IMR-90 (cell line): ENCODE measurements around the gene SUGT1. TPM values are rescaled to one million over a fixed set of nuclear protein-coding genes. Genes with fewer than 3 reads are reported as not detected.

ENCODE experiments used
- ATAC-seq: fragments of 200-7000 bp; cut with Tn5 transposase; 2 replicates; pipeline ENCODE4 v1.9.1; 2020; ENCODE audit warnings: low read depth, mild to moderate bottlenecking, moderate library complexity
- BruUV-seq: library from RNA; stranded (reverse); fragments of 400-500 nt; replicated peaks from 2 replicates; lab custom pipeline; 2021; lab: Mats Ljungman, UMichigan
- CTCF ChIA-PET: fragments of 300-600 bp; formaldehyde crosslinking; extraction: SDS; loops from one replicate; lab custom pipeline; 2021; ENCODE audit warnings: antibody characterized with exemption; lab: Yijun Ruan, JAX
- POLR2A ChIA-PET: fragments of 300-600 bp; sonication (Branson Sonifier 250); formaldehyde crosslinking; loops from one replicate; lab custom pipeline; 2022; ENCODE audit warnings: antibody characterized with exemption; ENCODE audit not compliant: unreplicated experiment; lab: Charles Lee
- DNase-seq: peaks from one replicate; pipeline ENCODE4 v3.0.0; 2013
- H2AFZ ChIP-seq: replicated peaks from 2 replicates; pipeline ENCODE3; 2013; ENCODE audit warnings: low read length, mild to moderate bottlenecking; ENCODE audit not compliant: poor library complexity
- H2AK5ac ChIP-seq: 2 replicates; pipeline ENCODE4 v1.6.1; 2013; ENCODE audit warnings: low read depth, low read length, inconsistent platforms
- H2AK9ac ChIP-seq: replicated peaks from 2 replicates; pipeline ENCODE3; 2013; ENCODE audit warnings: mild to moderate bottlenecking, low read depth, low read length, moderate library complexity; ENCODE audit not compliant: poor library complexity
- H2BK120ac ChIP-seq: 2 replicates; pipeline ENCODE4 v1.6.1; 2013; ENCODE audit warnings: low read depth, low read length, inconsistent platforms
- H2BK15ac ChIP-seq: 3 replicates; pipeline ENCODE4 v1.6.1; 2013; ENCODE audit warnings: low read depth, low read length, inconsistent platforms
- H2BK20ac ChIP-seq: 2 replicates; pipeline ENCODE4 v1.6.1; 2013; ENCODE audit warnings: low read depth, mild to moderate bottlenecking, inconsistent platforms, low read length, moderate library complexity
- H2BK5ac ChIP-seq: 2 replicates; pipeline ENCODE4 v1.6.1; 2013; ENCODE audit warnings: mild to moderate bottlenecking, low read depth, low read length, inconsistent platforms; ENCODE audit not compliant: poor library complexity, severe bottlenecking
- H3K14ac ChIP-seq: replicated peaks from 2 replicates; pipeline ENCODE4 v1.6.1; 2013; ENCODE audit warnings: low read depth, low read length, inconsistent platforms
- H3K18ac ChIP-seq: 2 replicates; pipeline ENCODE4 v1.6.1; 2013; ENCODE audit warnings: low read depth, low read length, control low read depth
- H3K23ac ChIP-seq: 2 replicates; pipeline ENCODE4 v1.6.1; 2013; ENCODE audit warnings: low read depth, low read length, inconsistent platforms
- H3K27ac ChIP-seq: 2 replicates; pipeline ENCODE4 v1.5.1; 2013; ENCODE audit warnings: mild to moderate bottlenecking, control low read depth, low read length; ENCODE audit not compliant: insufficient read depth
- H3K27me3 ChIP-seq: 2 replicates; pipeline ENCODE4 v1.6.1; 2013; ENCODE audit warnings: low read length; ENCODE audit not compliant: control insufficient read depth, insufficient read depth
- H3K36me3 ChIP-seq: 2 replicates; pipeline ENCODE4 v1.6.1; 2013; ENCODE audit warnings: low read length, mixed read lengths; ENCODE audit not compliant: control insufficient read depth, insufficient read depth
- H3K4ac ChIP-seq: 2 replicates; pipeline ENCODE4 v1.6.1; 2013; ENCODE audit warnings: low read depth, low read length, inconsistent platforms
- H3K4me1 ChIP-seq: 2 replicates; pipeline ENCODE4 v1.6.1; 2013; ENCODE audit warnings: low read length, mixed read lengths; ENCODE audit not compliant: control insufficient read depth, insufficient read depth
- H3K4me2 ChIP-seq: 2 replicates; pipeline ENCODE4 v1.6.1; 2013; ENCODE audit warnings: low read depth, mild to moderate bottlenecking, control low read depth, low read length, moderate library complexity
- H3K4me3 ChIP-seq: 2 replicates; pipeline ENCODE4 v1.5.1; 2013; ENCODE audit warnings: low read depth, mild to moderate bottlenecking, control low read depth, low read length, moderate library complexity; ENCODE audit not compliant: insufficient read depth
- H3K56ac ChIP-seq: 2 replicates; pipeline ENCODE4 v1.6.1; 2013; ENCODE audit warnings: low read length, inconsistent platforms; ENCODE audit not compliant: insufficient read depth; ENCODE audit errors: extremely low read depth
- H3K79me1 ChIP-seq, 2 experiments: 2 replicates each; pipeline ENCODE4 v1.6.1; 2013; ENCODE audit warnings: low read length in 2 of 2, inconsistent platforms in 1 of 2, low read depth in 1 of 2
- H3K9ac ChIP-seq: 2 replicates; pipeline ENCODE4 v1.6.1; 2013; ENCODE audit warnings: low read depth, low read length, control low read depth
- H3K9me1 ChIP-seq: 2 replicates; pipeline ENCODE4 v1.6.1; 2013; ENCODE audit warnings: low read length, inconsistent platforms; ENCODE audit not compliant: insufficient read depth
- H3K9me3 ChIP-seq: 2 replicates; pipeline ENCODE4 v1.6.1; 2013; ENCODE audit warnings: low read length; ENCODE audit not compliant: control insufficient read depth, insufficient read depth
- H4K20me1 ChIP-seq: 2 replicates; pipeline ENCODE4 v1.6.1; 2013; ENCODE audit warnings: low read length, inconsistent platforms; ENCODE audit not compliant: insufficient read depth
- H4K5ac ChIP-seq: 2 replicates; pipeline ENCODE4 v1.6.1; 2013; ENCODE audit warnings: mild to moderate bottlenecking, low read depth, low read length, control low read depth
- H4K8ac ChIP-seq, 2 experiments: 2 replicates each; pipeline ENCODE4 v1.6.1; 2013; ENCODE audit warnings: low read depth in 2 of 2, low read length in 2 of 2, control low read depth in 1 of 2, inconsistent platforms in 1 of 2
- H4K91ac ChIP-seq: 2 replicates; pipeline ENCODE4 v1.6.1; 2013; ENCODE audit warnings: low read depth, low read length, inconsistent platforms; ENCODE audit not compliant: insufficient read depth
- BHLHE40 ChIP-seq: fragments of 150-350 bp; IDR thresholded peaks from 2 replicates; pipeline ENCODE4 v1.6.1; 2016; ENCODE audit warnings: mild to moderate bottlenecking, low read depth, low read length
- CEBPB ChIP-seq: IDR thresholded peaks from 2 replicates; pipeline ENCODE4 v1.6.1; 2012; ENCODE audit warnings: low read depth, low read length, improper control_type of control experiment
- CHD1 ChIP-seq: IDR thresholded peaks from 2 replicates; pipeline ENCODE4 v1.6.1; 2012; ENCODE audit warnings: low read depth, low read length, improper control_type of control experiment
- CTCF ChIP-seq: conservative IDR thresholded peaks from 2 replicates; pipeline ENCODE4 v1.5.1; 2012; ENCODE audit warnings: mild to moderate bottlenecking, low read depth, low read length, improper control_type of control experiment
- ELK1 ChIP-seq: fragments of 150-350 bp; IDR thresholded peaks from 2 replicates; pipeline ENCODE4 v1.6.1; 2016; ENCODE audit warnings: low read depth, mild to moderate bottlenecking, low read length, moderate library complexity, borderline replicate concordance
- FOS ChIP-seq: fragments of 150-350 bp; IDR thresholded peaks from 2 replicates; pipeline ENCODE4 v1.6.1; 2016; ENCODE audit warnings: low read depth, low read length
- MAFK ChIP-seq: IDR thresholded peaks from 2 replicates; pipeline ENCODE4 v1.6.1; 2012; ENCODE audit warnings: low read depth, low read length, improper control_type of control experiment
- MAZ ChIP-seq: IDR thresholded peaks from 2 replicates; pipeline ENCODE4 v1.6.1; 2012; ENCODE audit warnings: low read depth, mild to moderate bottlenecking, low read length, improper control_type of control experiment, moderate library complexity, borderline replicate concordance
- MXI1 ChIP-seq: IDR thresholded peaks from 2 replicates; pipeline ENCODE4 v1.6.1; 2012; ENCODE audit warnings: low read depth, mild to moderate bottlenecking, low read length, moderate library complexity, borderline replicate concordance
- NFE2L2 ChIP-seq: fragments of 150-350 bp; IDR thresholded peaks from 2 replicates; pipeline ENCODE4 v1.6.1; 2016; ENCODE audit warnings: low read depth, mild to moderate bottlenecking, low read length
- POLR2A ChIP-seq: IDR thresholded peaks from 2 replicates; pipeline ENCODE4 v1.6.1; 2012; ENCODE audit warnings: mild to moderate bottlenecking, low read depth, low read length
- RAD21 ChIP-seq: IDR thresholded peaks from 2 replicates; pipeline ENCODE4 v1.6.1; 2012; ENCODE audit warnings: low read length, improper control_type of control experiment
- RCOR1 ChIP-seq: IDR thresholded peaks from 2 replicates; pipeline ENCODE4 v1.6.1; 2012; ENCODE audit warnings: mild to moderate bottlenecking, low read length, improper control_type of control experiment; ENCODE audit not compliant: insufficient replicate concordance
- RFX5 ChIP-seq: IDR thresholded peaks from 2 replicates; pipeline ENCODE4 v1.8.0; 2012; ENCODE audit warnings: low read depth, mild to moderate bottlenecking, low read length, moderate library complexity
- SMC3 ChIP-seq: fragments of 150-350 bp; IDR thresholded peaks from 2 replicates; pipeline ENCODE4 v1.6.1; 2016; ENCODE audit warnings: low read depth, mild to moderate bottlenecking, antibody characterized with exemption, low read length, moderate library complexity
- USF2 ChIP-seq: fragments of 150-350 bp; IDR thresholded peaks from 2 replicates; pipeline ENCODE4 v1.6.1; 2017; ENCODE audit warnings: mild to moderate bottlenecking, antibody characterized with exemption, low read length, low read depth
- whole genome bisulfite sequencing, 2 experiments: methylation state at CpG; one replicate each; pipeline versions ENCODE4 v1.1.5 to v1.1.7; 2013; ENCODE audit warnings: missing lambda C conversion rate in 2 of 2; ENCODE audit not compliant: insufficient read length in 1 of 2; ENCODE audit errors: extremely low coverage in 2 of 2; 5-methylcytosine and 5-hydroxymethylcytosine counted together
- dilution Hi-C: fragments of 300-500 bp; cut with HindIII; formaldehyde crosslinking; loops from one replicate; pipeline ENCODE4 v1.14.3; 2018; ENCODE audit warnings: low sequenced_read_pairs; ENCODE audit not compliant: unreplicated experiment
- in situ Hi-C: fragments of 300-500 bp; cut with MboI; formaldehyde crosslinking; loops from 3 replicates; pipeline ENCODE4 v1.14.3; 2019; ENCODE audit warnings: low sequenced_read_pairs, inconsistent platforms, mixed read lengths
- intact Hi-C: fragments of 100-400 bp; cut with micrococcal nuclease; formaldehyde crosslinking; loops from 2 replicates; pipeline ENCODE4 v1.10.0; 2022
- polyA plus RNA-seq, 3 experiments: library from polyadenylated mRNA; depleted of rRNA; stranded (reverse); fragments of >200 nt; gene quantifications; 2 replicates each; pipeline ENCODE4 v1.2.3, GENCODE V29; 2012; ENCODE audit warnings: low replicate concordance in 1 of 3
- total RNA-seq: library from RNA; depleted of rRNA; stranded (reverse); fragments of >200 nt; gene quantifications from 2 replicates; pipeline ENCODE4 v1.2.3, GENCODE V29; 2012

Gene SUGT1
- total and polyA plus RNA-seq, 2 of the 4 experiments (the other 2 are of a cell fraction), result 21.5 to 24.6 TPM

GRCh38 chr13:52739468-52740071, 86.9 kb downstream of the SUGT1 start, which contains the start of gene CNMD:
TSS of gene CNMD (minus strand) at chr13:52739820. CDS start at chr13:52739701, 119 bp downstream.
- no peaks in the 10 kb centered on the region for H4K20me1 ChIP-seq
- no peak within 1 kb of the TSS for H3K9ac ChIP-seq
- intact Hi-C loops (no loop called here), in situ Hi-C loops (no loop called here), dilution Hi-C loops (no loop called here)
- no peak within 1 kb of the TSS for H4K8ac ChIP-seq
- H3K27me3 ChIP-seq, result peaks cover 27% of the 10 kb centered on the region
- no peak within 1 kb of the TSS for H2BK20ac ChIP-seq
- H2BK120ac ChIP-seq, result no peak within 1 kb of the TSS
- no peak within 1 kb of the TSS for H3K56ac ChIP-seq
- no peak within 1 kb of the TSS for H4K91ac ChIP-seq
- H3K14ac ChIP-seq, result no peak within 1 kb of the TSS
- no peaks in the 10 kb centered on the region for H3K9me3 ChIP-seq
- H3K4ac ChIP-seq, result no peak within 1 kb of the TSS
- H2BK15ac ChIP-seq, result no peak within 1 kb of the TSS
- no peak within 1 kb of the TSS for H3K27ac ChIP-seq
- ATAC-seq (no peak), DNase-seq (no peak)
- H3K79me1 ChIP-seq, result no peaks in the 10 kb centered on the region
- H2BK5ac ChIP-seq, result no peak within 1 kb of the TSS
- POLR2A ChIA-PET, result no interaction called here
- peak within 1 kb of the TSS; percentile 23; the same call in 1 of the 2 replicates for H3K4me3 ChIP-seq
- no peak within 1 kb of the TSS for H2AK9ac ChIP-seq
- TF ChIP-seq CTCF, result no peak
- no peak for TF ChIP-seq CHD1
- TF ChIP-seq POLR2A, result no peak
- no peak for TF ChIP-seq BHLHE40
- no peak for TF ChIP-seq SMC3
- TF ChIP-seq FOS, result no peak
- TF ChIP-seq RFX5, result no peak
- TF ChIP-seq NFE2L2, result no peak
- TF ChIP-seq MAZ, result no peak
- no peak for TF ChIP-seq CEBPB
- no peak for TF ChIP-seq RCOR1
- no peak for TF ChIP-seq RAD21
- no peak for TF ChIP-seq ELK1
- no peak for TF ChIP-seq MAFK
- TF ChIP-seq USF2, result no peak
- no peak for TF ChIP-seq MXI1
- peak within 1 kb of the TSS; percentile 51; the same call in 1 of the 2 replicates for H3K23ac ChIP-seq
- no peak within 1 kb of the TSS for H4K5ac ChIP-seq
- H3K9me1 ChIP-seq, result no peaks in the 10 kb centered on the region
- H2AK5ac ChIP-seq, result no peak within 1 kb of the TSS
- peak within 1 kb of the TSS; percentile 85 for H2AFZ ChIP-seq
- H3K4me1 ChIP-seq, result no peaks in the 10 kb centered on the region; the same call in 1 of the 2 replicates
- no peak within 1 kb of the TSS for H3K18ac ChIP-seq
- H3K4me2 ChIP-seq, result peak within 1 kb of the TSS; percentile 77
- no peaks in the 10 kb centered on the region for H3K36me3 ChIP-seq
- WGBS, 2 experiments, result 6% methylated on average over 9 of the region's 34 CpGs; no CpG with 5 or more reads in 1 of the 2 experiments
- no TSS peak for BruUV-seq
- CTCF ChIA-PET, result no interaction called here
